ENCODE data around the gene TMBIM6.

TMBIM6 gene

GRCh38 chr12:49809906-49810389 is 68.6 kb downstream of the TMBIM6 start:
- Histone ChIP-seq H3K4me3 (ENCODE audit: low read depth in 1 of 2, low read length in 1 of 2) (no peak overlapping the region), H3K27ac (no peak overlapping the region), H3K27me3 (no peaks in the 10 kb centered on the region), H3K36me3 (peaks cover 3% of the 10 kb centered on the region), H3K4me1 (ENCODE audit: control insufficient read depth in 1 of 2, insufficient read depth in 1 of 2, low read depth in 1 of 2, low read length in 1 of 2) (no peaks in the 10 kb centered on the region), H3K9me3 (no peaks in the 10 kb centered on the region)
- TF ChIP-seq CTCF (IDR thresholded peaks at IDR 0.05) = no peak

GRCh38 chr12:49811136-49811535 is 69.8 kb downstream of the TMBIM6 start:
- TF ChIP-seq CTCF (IDR thresholded peaks at IDR 0.05) = no peak
- no peaks in the 10 kb centered on the region for H3K36me3 ChIP-seq
- H3K4me3 ChIP-seq (ENCODE audit: low read depth in 1 of 2, low read length in 1 of 2) = no peak overlapping the region
- no peaks in the 10 kb centered on the region for H3K4me1 ChIP-seq (ENCODE audit: control insufficient read depth in 1 of 2, insufficient read depth in 1 of 2, low read depth in 1 of 2, low read length in 1 of 2)
- no peaks in the 10 kb centered on the region for H3K9me3 ChIP-seq
- H3K27me3 ChIP-seq = no peaks in the 10 kb centered on the region
- H3K27ac ChIP-seq = no peak overlapping the region

GRCh38 chr12:49811961-49812401 is 70.6 kb downstream of the TMBIM6 start:
- Histone ChIP-seq H3K27me3 (no peaks in the 10 kb centered on the region), H3K4me1 (ENCODE audit: control insufficient read depth in 1 of 2, insufficient read depth in 1 of 2, low read depth in 1 of 2, low read length in 1 of 2) (no peaks in the 10 kb centered on the region), H3K36me3 (no peaks in the 10 kb centered on the region), H3K4me3 (ENCODE audit: low read depth in 1 of 2, low read length in 1 of 2) (no peak overlapping the region), H3K27ac (no peak overlapping the region), H3K9me3 (no peaks in the 10 kb centered on the region)
- TF ChIP-seq CTCF (IDR thresholded peaks at IDR 0.05) = no peak

GRCh38 chr12:49813131-49813530 is 71.8 kb downstream of the TMBIM6 start:
- H3K9me3 ChIP-seq = no peaks in the 10 kb centered on the region
- no peak for TF ChIP-seq CTCF (IDR thresholded peaks at IDR 0.05)
- H3K27me3 ChIP-seq = no peaks in the 10 kb centered on the region
- H3K36me3 ChIP-seq = no peaks in the 10 kb centered on the region
- H3K27ac ChIP-seq = no peak overlapping the region
- H3K4me3 ChIP-seq (ENCODE audit: low read depth in 1 of 2, low read length in 1 of 2) = no peak overlapping the region
- no peaks in the 10 kb centered on the region for H3K4me1 ChIP-seq (ENCODE audit: control insufficient read depth in 1 of 2, insufficient read depth in 1 of 2, low read depth in 1 of 2, low read length in 1 of 2)
